Tibial nerve (tissue), 3 donors: ENCODE measurements around the gene KASH5.

Source experiments
- POLR2A ChIP-seq, 2 donors: fragments of 450-650 bp; IDR thresholded peaks; one replicate each; pipeline ENCODE4 v1.6.1; 2017; ENCODE audit warnings: antibody characterized with exemption in 2 of 2, mild to moderate bottlenecking in 2 of 2, moderate library complexity in 2 of 2
- TF ChIP-seq, protein P1 (sequence below), 5 experiments: fragments of 200-600 bp in 3 of 5; fragments of 450-650 bp in 2 of 5; sonication (generic) in 3 of 5; IDR thresholded peaks; one replicate each; pipeline ENCODE4 v1.5.1; 2016 to 2019; ENCODE audit warnings: antibody characterized with exemption in 5 of 5, mild to moderate bottlenecking in 3 of 5, moderate library complexity in 2 of 5

DNA sequence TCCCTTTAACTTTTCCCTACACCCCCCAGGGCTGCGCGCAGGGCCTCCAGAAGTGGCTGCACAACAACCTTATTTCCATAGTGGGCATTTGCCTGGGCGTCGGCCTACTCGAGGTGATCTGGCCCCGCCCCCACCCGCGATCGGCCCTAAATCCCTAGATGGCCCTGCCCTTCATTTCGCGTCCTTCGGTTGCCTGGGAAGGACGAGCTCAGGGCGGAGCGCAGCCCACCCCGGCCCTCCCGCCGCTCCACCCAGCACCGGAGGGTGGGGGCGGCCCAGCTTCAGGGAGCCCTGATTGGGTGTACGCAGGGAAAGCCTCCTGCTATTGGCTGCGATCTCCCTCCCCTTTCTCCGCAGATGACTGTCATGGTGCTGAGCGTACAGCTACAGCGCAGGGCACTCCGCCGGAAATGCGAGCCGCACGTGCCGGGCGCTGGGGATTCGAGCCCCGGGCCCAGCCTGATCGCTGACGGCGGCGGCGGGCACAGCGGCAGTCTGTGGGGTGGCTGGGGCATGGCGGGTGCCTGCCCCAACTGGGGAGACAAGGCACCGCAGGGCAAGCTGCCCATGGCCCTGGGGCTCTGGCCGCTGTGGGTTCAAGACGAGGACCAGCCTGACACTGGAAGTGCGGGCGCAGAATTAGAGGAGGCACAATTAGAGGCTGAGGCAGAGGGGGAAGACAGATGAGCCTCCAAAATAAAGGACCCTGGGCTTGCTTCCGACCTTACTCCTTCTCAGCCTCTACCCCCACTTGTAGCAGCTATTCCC, 48.6 kb upstream of the KASH5 start:
- peak in 1 of 2 donors; percentile 67 for TF ChIP-seq POLR2A (IDR thresholded peaks at IDR 0.05)
- TF ChIP-seq, protein P1, sequence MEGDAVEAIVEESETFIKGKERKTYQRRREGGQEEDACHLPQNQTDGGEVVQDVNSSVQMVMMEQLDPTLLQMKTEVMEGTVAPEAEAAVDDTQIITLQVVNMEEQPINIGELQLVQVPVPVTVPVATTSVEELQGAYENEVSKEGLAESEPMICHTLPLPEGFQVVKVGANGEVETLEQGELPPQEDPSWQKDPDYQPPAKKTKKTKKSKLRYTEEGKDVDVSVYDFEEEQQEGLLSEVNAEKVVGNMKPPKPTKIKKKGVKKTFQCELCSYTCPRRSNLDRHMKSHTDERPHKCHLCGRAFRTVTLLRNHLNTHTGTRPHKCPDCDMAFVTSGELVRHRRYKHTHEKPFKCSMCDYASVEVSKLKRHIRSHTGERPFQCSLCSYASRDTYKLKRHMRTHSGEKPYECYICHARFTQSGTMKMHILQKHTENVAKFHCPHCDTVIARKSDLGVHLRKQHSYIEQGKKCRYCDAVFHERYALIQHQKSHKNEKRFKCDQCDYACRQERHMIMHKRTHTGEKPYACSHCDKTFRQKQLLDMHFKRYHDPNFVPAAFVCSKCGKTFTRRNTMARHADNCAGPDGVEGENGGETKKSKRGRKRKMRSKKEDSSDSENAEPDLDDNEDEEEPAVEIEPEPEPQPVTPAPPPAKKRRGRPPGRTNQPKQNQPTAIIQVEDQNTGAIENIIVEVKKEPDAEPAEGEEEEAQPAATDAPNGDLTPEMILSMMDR (IDR thresholded peaks at IDR 0.05) = no peak
